ENCODE data around the gene GATAD2B.
"Not testable (repeated sequence)": the region's sequence is repeated elsewhere in the genome, so short reads cannot be mapped to it uniquely, and the experiment has no call there.

Gene GATAD2B

DNA sequence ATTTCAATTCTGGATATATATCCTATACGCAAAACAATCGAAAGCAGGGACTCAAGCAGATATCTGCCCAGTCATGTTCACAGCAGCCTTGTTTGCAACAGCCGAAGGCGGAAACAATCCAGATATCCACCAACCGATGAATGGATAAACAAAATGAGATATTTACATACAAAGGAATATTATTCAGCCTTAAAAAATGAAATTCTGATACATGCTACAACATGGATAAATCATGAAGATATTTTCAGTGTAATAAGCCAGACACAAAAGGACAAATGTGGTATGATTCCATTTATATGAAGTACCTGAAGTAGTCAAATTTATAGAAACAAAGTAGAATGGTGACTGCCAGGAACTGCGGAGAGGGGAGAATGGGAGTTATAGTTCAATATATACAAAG, 15.6 kb downstream of the GATAD2B start:
- Histone ChIP-seq H3K9me3 (ENCODE audit: insufficient read depth, low read depth, low read length) (no peaks in the 10 kb centered on the region), H3K79me2 (ENCODE audit: insufficient read depth, low read length) (peaks cover 99% of the 10 kb centered on the region), H3K4me1 (ENCODE audit: insufficient read depth, low read length, poor library complexity, severe bottlenecking) (no peaks in the 10 kb centered on the region), H3F3A (ENCODE audit: low read depth) (no peaks in the 10 kb centered on the region), H3K9ac (ENCODE audit: low read depth, low read length, poor library complexity, severe bottlenecking) (no peak overlapping the region), H3K4me2 (ENCODE audit: low read depth, low read length, poor library complexity, severe bottlenecking) (no peak overlapping the region), H3K36me3 (ENCODE audit: insufficient read depth, low read length) (peaks cover 17% of the 10 kb centered on the region), H3K9me2 (replicated peaks; ENCODE audit: low read depth, low read length) (no peaks in the 10 kb centered on the region), H2AFZ (ENCODE audit: low read length) (no peak overlapping the region), H3K27me3 (ENCODE audit: insufficient read depth, low read length, poor library complexity, severe bottlenecking) (no peaks in the 10 kb centered on the region), H3K4me3 (ENCODE audit: low read length, poor library complexity, severe bottlenecking) (no peak overlapping the region), H4K20me1 (ENCODE audit: insufficient read depth, low read length, poor library complexity, severe bottlenecking) (peaks cover 83% of the 10 kb centered on the region)
- TF ChIP-seq, protein P1, sequence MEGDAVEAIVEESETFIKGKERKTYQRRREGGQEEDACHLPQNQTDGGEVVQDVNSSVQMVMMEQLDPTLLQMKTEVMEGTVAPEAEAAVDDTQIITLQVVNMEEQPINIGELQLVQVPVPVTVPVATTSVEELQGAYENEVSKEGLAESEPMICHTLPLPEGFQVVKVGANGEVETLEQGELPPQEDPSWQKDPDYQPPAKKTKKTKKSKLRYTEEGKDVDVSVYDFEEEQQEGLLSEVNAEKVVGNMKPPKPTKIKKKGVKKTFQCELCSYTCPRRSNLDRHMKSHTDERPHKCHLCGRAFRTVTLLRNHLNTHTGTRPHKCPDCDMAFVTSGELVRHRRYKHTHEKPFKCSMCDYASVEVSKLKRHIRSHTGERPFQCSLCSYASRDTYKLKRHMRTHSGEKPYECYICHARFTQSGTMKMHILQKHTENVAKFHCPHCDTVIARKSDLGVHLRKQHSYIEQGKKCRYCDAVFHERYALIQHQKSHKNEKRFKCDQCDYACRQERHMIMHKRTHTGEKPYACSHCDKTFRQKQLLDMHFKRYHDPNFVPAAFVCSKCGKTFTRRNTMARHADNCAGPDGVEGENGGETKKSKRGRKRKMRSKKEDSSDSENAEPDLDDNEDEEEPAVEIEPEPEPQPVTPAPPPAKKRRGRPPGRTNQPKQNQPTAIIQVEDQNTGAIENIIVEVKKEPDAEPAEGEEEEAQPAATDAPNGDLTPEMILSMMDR (conservative IDR thresholded peaks at IDR 0.05; ENCODE audit: low read length) = no peak
- no peak for TF ChIP-seq EZH2phosphoT487 (IDR thresholded peaks at IDR 0.05; ENCODE audit: borderline replicate concordance)

DNA sequence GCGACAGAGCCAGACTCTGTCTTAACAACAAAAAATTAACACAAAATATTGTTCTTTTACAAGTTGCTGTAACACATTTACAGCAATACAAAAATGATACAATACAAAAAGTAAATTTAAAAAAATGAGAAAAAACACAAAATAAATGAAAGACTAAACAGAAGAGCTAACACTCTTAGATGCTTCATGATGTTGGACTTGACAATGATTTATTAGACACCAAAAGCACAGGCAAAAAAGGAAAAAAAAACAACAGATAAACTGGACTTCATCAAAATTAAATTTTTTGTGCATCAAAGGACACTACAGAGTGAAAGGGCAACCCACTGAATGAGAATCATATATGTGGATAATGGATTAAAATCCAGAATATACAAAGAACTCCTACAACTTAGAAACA, 16.4 kb downstream of the GATAD2B start:
- H3K9ac ChIP-seq (ENCODE audit: low read depth, low read length, poor library complexity, severe bottlenecking) = no peak overlapping the region
- no peaks in the 10 kb centered on the region for H3F3A ChIP-seq (ENCODE audit: low read depth)
- TF ChIP-seq EZH2phosphoT487 (IDR thresholded peaks at IDR 0.05; ENCODE audit: borderline replicate concordance) = no peak
- TF ChIP-seq, protein P1 (conservative IDR thresholded peaks at IDR 0.05; ENCODE audit: low read length) = no peak
- no peaks in the 10 kb centered on the region for H3K9me3 ChIP-seq (ENCODE audit: insufficient read depth, low read depth, low read length)
- H3K4me3 ChIP-seq (ENCODE audit: low read length, poor library complexity, severe bottlenecking) = no peak overlapping the region
- H2AFZ ChIP-seq (ENCODE audit: low read length) = no peak overlapping the region
- H3K4me1 ChIP-seq (ENCODE audit: insufficient read depth, low read length, poor library complexity, severe bottlenecking) = no peaks in the 10 kb centered on the region
- H3K27me3 ChIP-seq (ENCODE audit: insufficient read depth, low read length, poor library complexity, severe bottlenecking) = no peaks in the 10 kb centered on the region
- H4K20me1 ChIP-seq (ENCODE audit: insufficient read depth, low read length, poor library complexity, severe bottlenecking) = peaks cover 81% of the 10 kb centered on the region
- H3K4me2 ChIP-seq (ENCODE audit: low read depth, low read length, poor library complexity, severe bottlenecking) = no peak overlapping the region
- no peaks in the 10 kb centered on the region for H3K9me2 ChIP-seq (replicated peaks; ENCODE audit: low read depth, low read length)
- peaks cover 97% of the 10 kb centered on the region for H3K79me2 ChIP-seq (ENCODE audit: insufficient read depth, low read length)
- H3K36me3 ChIP-seq (ENCODE audit: insufficient read depth, low read length) = peaks cover 17% of the 10 kb centered on the region

DNA sequence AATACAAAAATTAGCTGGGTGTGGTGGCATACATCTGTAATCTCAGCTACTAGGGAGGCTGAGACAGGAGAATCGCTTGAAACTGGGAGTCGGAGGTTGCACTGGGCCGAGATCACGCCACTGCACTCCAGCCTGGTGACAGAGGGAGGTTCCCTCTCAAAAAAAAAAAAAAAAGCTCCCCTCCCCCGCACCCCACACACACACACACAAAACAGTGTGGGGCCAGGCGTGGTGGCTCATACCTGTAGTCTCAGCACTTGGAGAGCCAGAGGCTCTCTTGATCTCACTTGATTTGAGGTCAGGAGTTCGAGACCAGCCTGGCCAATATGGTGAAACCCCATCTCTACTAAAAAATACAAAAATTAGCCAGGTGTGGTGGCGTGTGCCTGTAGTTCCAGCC, 16.9 kb downstream of the GATAD2B start:
- H3K4me3 ChIP-seq (ENCODE audit: low read length, poor library complexity, severe bottlenecking); H3K9me3 ChIP-seq (ENCODE audit: insufficient read depth, low read depth, low read length); H3K9me2 ChIP-seq (replicated peaks; ENCODE audit: low read depth, low read length); H3K4me2 ChIP-seq (ENCODE audit: low read depth, low read length, poor library complexity, severe bottlenecking); H2AFZ ChIP-seq (ENCODE audit: low read length); H3K4me1 ChIP-seq (ENCODE audit: insufficient read depth, low read length, poor library complexity, severe bottlenecking); H3K9ac ChIP-seq (ENCODE audit: low read depth, low read length, poor library complexity, severe bottlenecking); H3K27me3 ChIP-seq (ENCODE audit: insufficient read depth, low read length, poor library complexity, severe bottlenecking); H3F3A ChIP-seq (ENCODE audit: low read depth): not testable (repeated sequence)
- H3K36me3 ChIP-seq (ENCODE audit: insufficient read depth, low read length) = peaks cover 17% of the 10 kb centered on the region
- H4K20me1 ChIP-seq (ENCODE audit: insufficient read depth, low read length, poor library complexity, severe bottlenecking) = peaks cover 81% of the 10 kb centered on the region
- peaks cover 97% of the 10 kb centered on the region for H3K79me2 ChIP-seq (ENCODE audit: insufficient read depth, low read length)

DNA sequence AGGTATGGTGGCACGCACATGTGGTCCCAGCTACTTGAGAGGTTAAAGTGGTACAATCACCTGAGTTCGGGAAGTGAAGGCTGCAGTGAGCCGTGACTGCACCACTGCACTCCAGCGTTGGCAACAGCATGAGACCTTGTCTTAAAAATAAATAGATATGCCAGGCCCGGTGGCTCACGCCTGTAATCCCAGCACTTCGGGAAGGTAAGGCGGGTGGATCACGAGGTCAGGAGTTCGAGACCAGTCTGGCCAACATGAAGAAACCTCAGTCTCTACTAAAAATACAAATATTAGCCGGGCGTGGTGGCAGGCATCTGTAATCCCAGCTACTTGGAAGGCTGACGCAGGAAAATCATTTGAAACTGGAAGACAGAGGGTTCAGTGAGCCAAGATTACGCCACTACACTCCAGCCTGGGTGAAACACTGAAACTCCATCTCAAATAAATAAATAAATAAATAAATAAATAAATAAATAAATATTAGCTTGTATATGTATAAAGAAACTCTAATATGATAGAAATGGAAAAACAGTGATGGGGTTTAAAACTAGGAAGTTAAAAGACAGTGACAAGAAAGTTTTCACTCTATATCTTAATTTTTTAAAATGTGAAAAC, 18.8 kb downstream of the GATAD2B start:
- Histone ChIP-seq H3K79me2 (ENCODE audit: insufficient read depth, low read length) (peaks cover 98% of the 10 kb centered on the region), H4K20me1 (ENCODE audit: insufficient read depth, low read length, poor library complexity, severe bottlenecking) (peaks cover 82% of the 10 kb centered on the region), H3K9ac (ENCODE audit: low read depth, low read length, poor library complexity, severe bottlenecking) (no peak overlapping the region), H3K27me3 (ENCODE audit: insufficient read depth, low read length, poor library complexity, severe bottlenecking) (no peaks in the 10 kb centered on the region), H3K4me3 (ENCODE audit: low read length, poor library complexity, severe bottlenecking) (no peak overlapping the region), H3K9me3 (ENCODE audit: insufficient read depth, low read depth, low read length) (no peaks in the 10 kb centered on the region), H3K36me3 (ENCODE audit: insufficient read depth, low read length) (peaks cover 29% of the 10 kb centered on the region), H3F3A (ENCODE audit: low read depth) (no peaks in the 10 kb centered on the region), H3K4me2 (ENCODE audit: low read depth, low read length, poor library complexity, severe bottlenecking) (no peak overlapping the region), H3K9me2 (replicated peaks; ENCODE audit: low read depth, low read length) (no peaks in the 10 kb centered on the region), H2AFZ (ENCODE audit: low read length) (no peak overlapping the region), H3K4me1 (ENCODE audit: insufficient read depth, low read length, poor library complexity, severe bottlenecking) (no peaks in the 10 kb centered on the region)
- TF ChIP-seq, protein P1 (conservative IDR thresholded peaks at IDR 0.05; ENCODE audit: low read length) = no peak
- TF ChIP-seq EZH2phosphoT487 (IDR thresholded peaks at IDR 0.05; ENCODE audit: borderline replicate concordance) = no peak

Measured in Loucy (cell line).